Spleen (tissue), 7 donors: ENCODE measurements around the gene NDUFS3.

Source experiments
- POLR2A ChIP-seq, 3 donors: fragments of 450-650 bp; IDR thresholded peaks; one replicate each; pipeline ENCODE4 v1.5.1; 2017; ENCODE audit warnings: antibody characterized with exemption in 3 of 3, mild to moderate bottlenecking in 1 of 3
- POLR2AphosphoS5 ChIP-seq, 3 donors: sonication (generic); formaldehyde crosslinking; IDR thresholded peaks; one replicate each; pipeline ENCODE4 v1.5.1; 2017; ENCODE audit warnings: antibody characterized with exemption in 3 of 3
- TF ChIP-seq, protein P1 (sequence below), 11 experiments: fragments of 200-600 bp in 7 of 11; fragments of 450-650 bp in 4 of 11; sonication (generic) in 4 of 11; IDR thresholded peaks in 8 of 11; conservative IDR thresholded peaks in 3 of 11; 1 replicate in 7 of 11; 2 replicates in 4 of 11; pipeline versions ENCODE4 v1.4.0 to v1.8.0; 2016 to 2021; ENCODE audit warnings: antibody characterized with exemption in 11 of 11, inconsistent platforms in 4 of 11, mild to moderate bottlenecking in 1 of 11
- donor health status: DM: no; HTN: no; CAD: no; lungs with moderate emphysema.
- donor health status: DM: no; HTN: no; CAD: no.
- donor health status: DM: no; HTN: no; CAD: no.

- no peak for TF ChIP-seq POLR2AphosphoS5 (IDR thresholded peaks at IDR 0.05)
- TF ChIP-seq, protein P1, sequence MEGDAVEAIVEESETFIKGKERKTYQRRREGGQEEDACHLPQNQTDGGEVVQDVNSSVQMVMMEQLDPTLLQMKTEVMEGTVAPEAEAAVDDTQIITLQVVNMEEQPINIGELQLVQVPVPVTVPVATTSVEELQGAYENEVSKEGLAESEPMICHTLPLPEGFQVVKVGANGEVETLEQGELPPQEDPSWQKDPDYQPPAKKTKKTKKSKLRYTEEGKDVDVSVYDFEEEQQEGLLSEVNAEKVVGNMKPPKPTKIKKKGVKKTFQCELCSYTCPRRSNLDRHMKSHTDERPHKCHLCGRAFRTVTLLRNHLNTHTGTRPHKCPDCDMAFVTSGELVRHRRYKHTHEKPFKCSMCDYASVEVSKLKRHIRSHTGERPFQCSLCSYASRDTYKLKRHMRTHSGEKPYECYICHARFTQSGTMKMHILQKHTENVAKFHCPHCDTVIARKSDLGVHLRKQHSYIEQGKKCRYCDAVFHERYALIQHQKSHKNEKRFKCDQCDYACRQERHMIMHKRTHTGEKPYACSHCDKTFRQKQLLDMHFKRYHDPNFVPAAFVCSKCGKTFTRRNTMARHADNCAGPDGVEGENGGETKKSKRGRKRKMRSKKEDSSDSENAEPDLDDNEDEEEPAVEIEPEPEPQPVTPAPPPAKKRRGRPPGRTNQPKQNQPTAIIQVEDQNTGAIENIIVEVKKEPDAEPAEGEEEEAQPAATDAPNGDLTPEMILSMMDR (IDR thresholded peaks at IDR 0.05 in 8 of 11, conservative IDR thresholded peaks at IDR 0.05 in 3 of 11): no peak
- no peak for TF ChIP-seq POLR2A (IDR thresholded peaks at IDR 0.05)
Observed at GRCh38 chr11:47564933-47565339, 13.9 kb upstream of the NDUFS3 start.
